Stimulated activated CD4-positive, alpha-beta T cell treated with anti-CD3 and anti-CD28 coated beads, Interleukin-1b, Interleukin-23, amount 100 ng/mL, for 4 hours (primary cell): ENCODE data around the gene OVOL1.

Source experiments
- DNase-seq, 2 donors: peaks; one replicate each; pipeline ENCODE4 v3.0.0-alpha.2; 2020; ENCODE audit warnings: low read depth in 2 of 2

Gene OVOL1

GRCh38 chr11:65791719-65792213, 4.9 kb downstream of the OVOL1 start:
- DNase-seq: peak in 1 of 2 donors; percentile 28

GRCh38 chr11:65792456-65792855, 5.6 kb downstream of the OVOL1 start:
- no peak for DNase-seq

GRCh38 chr11:65793144-65793581, 6.3 kb downstream of the OVOL1 start:
- no peak for DNase-seq

GRCh38 chr11:65793625-65794400, 7.0 kb downstream of the OVOL1 start:
- no peak for DNase-seq

GRCh38 chr11:65794570-65795510, 8.0 kb downstream of the OVOL1 start:
- DNase-seq: no peak

- no peak for DNase-seq
Observed at GRCh38 chr11:65796726-65797601, 10.1 kb downstream of the OVOL1 start.

GRCh38 chr11:65797711-65798110, 10.8 kb downstream of the OVOL1 start:
- DNase-seq: no peak

GRCh38 chr11:65798882-65799281, 12.0 kb downstream of the OVOL1 start:
- DNase-seq: no peak

GRCh38 chr11:65801153-65801987, 14.5 kb downstream of the OVOL1 start:
- no peak for DNase-seq

GRCh38 chr11:65802841-65803240, 16.0 kb downstream of the OVOL1 start:
- no peak for DNase-seq

- no peak for DNase-seq
Observed at GRCh38 chr11:65803797-65804492, 17.1 kb downstream of the OVOL1 start.

- no peak for DNase-seq
Observed at GRCh38 chr11:65806979-65807378, 20.1 kb downstream of the OVOL1 start.

GRCh38 chr11:65808744-65809341, 22.0 kb downstream of the OVOL1 start:
- no peak for DNase-seq

- no peak for DNase-seq
Observed at GRCh38 chr11:65809496-65809895, 22.6 kb downstream of the OVOL1 start.

- DNase-seq: no peak
Observed at GRCh38 chr11:65810046-65810868, 23.4 kb downstream of the OVOL1 start.

GRCh38 chr11:65811764-65812475, 25.1 kb downstream of the OVOL1 start:
- DNase-seq: no peak

GRCh38 chr11:65814131-65814985, 27.5 kb downstream of the OVOL1 start:
- no peak for DNase-seq
